ENCODE measurements around the gene ISCU. TPM values are rescaled to one million over a fixed set of nuclear protein-coding genes. Genes with fewer than 3 reads are reported as not detected.

ISCU gene
- total RNA-seq, 4 donors from 2014 or later: 189 to 297 (median 212) TPM

DNA sequence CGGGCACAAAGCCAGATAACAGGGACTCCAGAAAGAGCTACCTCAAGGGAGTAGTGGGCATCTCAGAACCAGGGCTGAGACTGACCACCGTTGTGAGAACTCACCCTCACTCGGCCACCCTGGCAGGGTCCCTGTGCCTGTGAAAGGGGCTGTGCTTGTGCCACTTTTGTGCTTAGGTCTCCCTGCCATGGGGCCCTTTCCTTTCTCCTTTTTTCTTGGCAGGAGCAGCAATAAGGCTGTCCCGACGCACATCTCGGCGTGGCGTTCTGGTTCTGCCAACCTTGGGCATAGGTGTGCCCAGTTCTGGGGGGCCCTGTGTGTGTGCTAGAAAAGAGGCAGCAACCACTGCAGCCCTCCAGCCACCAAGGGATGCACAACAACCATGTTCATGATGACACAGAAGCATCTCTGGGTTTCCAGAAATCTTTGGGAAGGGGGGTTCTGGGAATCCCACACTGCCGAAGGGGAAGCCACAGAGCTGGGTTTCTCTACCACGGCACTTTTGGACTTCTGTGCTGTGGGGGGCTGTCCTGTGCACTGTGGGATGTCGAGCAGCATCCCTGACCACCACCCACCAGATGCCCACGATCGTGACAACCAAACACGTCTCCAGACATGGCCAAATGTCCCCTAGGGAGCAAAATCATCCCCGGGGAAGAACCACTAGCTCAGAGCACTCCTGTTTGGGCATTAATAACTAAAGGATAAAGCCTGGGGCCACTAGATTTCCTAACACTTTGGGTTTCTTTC, 48.6 kb downstream of the ISCU start:
- TF ChIP-seq, protein P1, sequence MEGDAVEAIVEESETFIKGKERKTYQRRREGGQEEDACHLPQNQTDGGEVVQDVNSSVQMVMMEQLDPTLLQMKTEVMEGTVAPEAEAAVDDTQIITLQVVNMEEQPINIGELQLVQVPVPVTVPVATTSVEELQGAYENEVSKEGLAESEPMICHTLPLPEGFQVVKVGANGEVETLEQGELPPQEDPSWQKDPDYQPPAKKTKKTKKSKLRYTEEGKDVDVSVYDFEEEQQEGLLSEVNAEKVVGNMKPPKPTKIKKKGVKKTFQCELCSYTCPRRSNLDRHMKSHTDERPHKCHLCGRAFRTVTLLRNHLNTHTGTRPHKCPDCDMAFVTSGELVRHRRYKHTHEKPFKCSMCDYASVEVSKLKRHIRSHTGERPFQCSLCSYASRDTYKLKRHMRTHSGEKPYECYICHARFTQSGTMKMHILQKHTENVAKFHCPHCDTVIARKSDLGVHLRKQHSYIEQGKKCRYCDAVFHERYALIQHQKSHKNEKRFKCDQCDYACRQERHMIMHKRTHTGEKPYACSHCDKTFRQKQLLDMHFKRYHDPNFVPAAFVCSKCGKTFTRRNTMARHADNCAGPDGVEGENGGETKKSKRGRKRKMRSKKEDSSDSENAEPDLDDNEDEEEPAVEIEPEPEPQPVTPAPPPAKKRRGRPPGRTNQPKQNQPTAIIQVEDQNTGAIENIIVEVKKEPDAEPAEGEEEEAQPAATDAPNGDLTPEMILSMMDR (IDR thresholded peaks at IDR 0.05; ENCODE audit: low read depth): no peak

DNA sequence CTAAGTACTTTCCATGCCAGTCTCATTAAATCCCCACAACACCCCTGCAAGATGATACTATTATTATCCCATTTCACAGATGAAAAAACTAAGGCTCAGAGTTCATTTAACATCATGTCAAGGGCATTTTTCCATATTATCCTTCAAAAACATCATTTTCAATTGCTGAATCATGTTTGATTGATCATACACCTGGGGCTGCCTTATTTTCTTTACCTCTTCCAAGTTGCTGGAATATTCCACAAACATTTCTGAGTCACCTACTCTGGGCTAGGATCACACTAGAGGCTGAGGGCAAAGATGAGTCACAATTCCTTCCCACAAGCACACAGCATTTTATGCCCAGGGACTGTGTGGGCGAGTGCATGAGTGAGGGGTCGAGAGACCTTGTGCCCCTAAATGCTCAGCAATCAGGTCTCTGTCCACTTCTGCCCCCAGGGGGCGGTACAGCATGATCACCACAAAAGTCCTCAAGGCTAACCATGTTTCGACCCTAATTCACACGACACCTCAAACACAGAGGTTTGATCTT, 49.6 kb downstream of the ISCU start:
- TF ChIP-seq, protein P1 (IDR thresholded peaks at IDR 0.05; ENCODE audit: low read depth): no peak

DNA sequence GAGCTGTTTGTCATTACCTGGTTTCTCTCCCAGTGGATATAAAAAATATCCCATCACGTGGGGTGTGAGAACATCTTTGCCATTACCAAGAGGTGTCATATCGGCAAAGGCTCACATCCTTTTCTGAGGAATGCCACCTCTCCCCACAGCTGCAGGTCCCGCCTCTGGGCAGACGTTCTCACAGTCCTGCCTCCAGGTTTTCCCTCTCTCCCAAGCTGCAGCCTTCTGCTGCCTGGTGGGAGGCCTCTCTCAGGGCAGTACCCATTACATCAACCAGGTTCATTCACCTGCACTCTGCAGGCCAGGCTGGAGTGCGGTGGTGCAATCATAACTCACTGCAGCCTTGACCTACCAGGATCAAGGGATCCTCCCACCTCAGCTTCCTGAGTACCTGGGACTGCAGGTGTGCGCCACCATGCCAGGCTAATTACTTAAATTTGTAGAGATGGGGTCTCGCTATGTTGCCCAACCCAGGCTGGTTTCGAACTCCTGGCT, 50.4 kb downstream of the ISCU start:
- TF ChIP-seq, protein P1 (IDR thresholded peaks at IDR 0.05; ENCODE audit: low read depth): no peak

DNA sequence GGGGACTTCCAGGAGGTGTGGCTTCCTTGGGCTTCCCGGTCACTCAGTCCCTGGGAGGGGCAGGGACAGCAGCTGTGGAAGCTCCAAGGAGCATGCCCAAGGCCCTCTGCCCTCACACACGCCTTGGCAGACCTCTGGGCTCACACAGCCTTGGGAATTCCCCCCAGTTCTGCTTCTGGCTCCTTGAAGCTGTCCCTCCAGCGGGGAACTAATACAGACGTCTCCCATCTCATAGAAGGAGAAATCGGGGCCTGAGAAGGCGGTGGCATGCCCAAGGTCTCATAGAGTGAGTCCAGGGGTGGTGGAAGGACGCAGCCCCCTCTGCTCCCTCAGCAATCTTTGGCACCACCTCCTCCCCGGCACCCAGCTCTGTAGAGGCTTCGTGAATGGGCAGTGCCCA, 51.2 kb downstream of the ISCU start:
- TF ChIP-seq, protein P1 (IDR thresholded peaks at IDR 0.05; ENCODE audit: low read depth): no peak

DNA sequence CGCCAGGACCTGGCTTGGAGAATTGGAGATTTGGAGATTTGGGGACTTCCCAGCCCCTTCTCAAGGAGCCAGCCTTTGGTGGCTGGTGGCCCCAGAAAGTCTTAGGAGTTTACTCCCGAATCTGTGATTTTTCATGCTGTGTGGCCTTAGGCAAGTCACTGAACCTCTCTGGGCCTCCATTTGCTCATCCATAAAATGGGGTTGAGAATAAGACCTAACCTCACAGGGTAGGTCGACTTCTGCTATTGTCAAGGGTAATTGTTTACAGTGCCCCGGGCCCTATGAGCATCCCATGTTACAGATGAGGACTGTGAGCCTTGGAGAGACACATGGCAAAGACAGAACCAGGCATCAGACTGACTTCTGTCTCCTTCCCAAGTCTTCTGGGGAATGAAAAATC, 51.6 kb downstream of the ISCU start:
- TF ChIP-seq, protein P1 (IDR thresholded peaks at IDR 0.05; ENCODE audit: low read depth): no peak

DNA sequence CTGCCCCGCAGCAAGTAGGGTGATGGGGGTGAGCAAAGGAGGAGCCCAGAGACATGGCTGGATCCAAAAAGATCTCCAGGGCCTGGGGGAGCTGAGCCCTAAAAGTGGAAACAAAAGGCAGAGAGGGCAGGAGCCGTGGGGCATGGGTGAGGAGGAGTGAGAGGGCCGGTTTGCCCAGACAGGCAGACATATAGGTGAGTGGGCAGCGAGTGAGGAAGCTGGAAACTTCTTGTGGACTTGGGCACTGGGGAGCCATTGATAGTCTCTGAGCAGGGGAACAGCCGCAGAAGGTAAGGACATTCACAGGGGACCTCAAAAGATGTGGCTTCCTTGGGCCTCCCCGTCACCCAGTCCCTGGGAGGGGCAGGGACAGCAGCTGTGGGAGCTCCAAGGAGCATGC, 52.2 kb downstream of the ISCU start:
- TF ChIP-seq, protein P1 (IDR thresholded peaks at IDR 0.05; ENCODE audit: low read depth): no peak

DNA sequence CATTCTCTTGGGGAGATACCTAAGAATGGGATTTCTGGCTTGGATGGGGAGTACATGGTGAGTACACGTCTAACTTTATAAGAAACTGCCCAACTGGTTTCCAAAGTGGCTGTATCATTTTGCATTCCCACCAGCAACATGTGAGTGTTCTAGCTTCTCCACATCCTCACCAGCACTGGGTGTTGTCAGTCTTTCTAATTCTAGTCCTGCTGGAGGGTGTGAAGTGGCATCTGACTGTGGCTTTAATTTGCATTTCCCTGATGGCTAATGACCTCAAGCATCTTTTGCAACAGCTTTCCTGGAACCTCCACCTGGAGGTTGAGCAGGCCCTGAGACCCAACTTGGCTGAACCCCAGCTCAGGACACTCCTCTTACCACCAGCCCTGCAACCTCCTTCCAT, 53.5 kb downstream of the ISCU start:
- TF ChIP-seq, protein P1 (IDR thresholded peaks at IDR 0.05; ENCODE audit: low read depth): no peak

Measured in subcutaneous adipose tissue (tissue), 4 donors.